ENCODE results near the gene OR2C3.

GRCh38 chr1:247530785-247531184 is 5.5 kb downstream of the OR2C3 start:
- TF ChIP-seq POLR2A (IDR thresholded peaks at IDR 0.05) (no peak), CTCF (IDR thresholded peaks at IDR 0.05) (no peak)

Measured in uterus (tissue), 2 donors.